K562 (cell line): ENCODE results near the gene FOXA3. TPM values are rescaled to one million over a fixed set of nuclear protein-coding genes. Genes with fewer than 3 reads are reported as not detected.

ENCODE experiments used
- BDP1 ChIP-seq: IDR thresholded peaks from 3 replicates; pipeline ENCODE4 v1.6.1; 2011; ENCODE audit not compliant: insufficient read length, insufficient read depth
- CAMTA2 ChIP-seq: fragments of 250-450 bp; sonication (Bioruptor Pico); conservative IDR thresholded peaks from 2 replicates; pipeline ENCODE4 v1.5.1; 2022
- CBFB ChIP-seq: sonication (generic); formaldehyde crosslinking; IDR thresholded peaks from 2 replicates; pipeline ENCODE4 v1.4.0; 2020; ENCODE audit warnings: mild to moderate bottlenecking, missing genetic modification reagents
- CBX3 ChIP-seq, 2 experiments: IDR thresholded peaks; 1 replicate in 1 of 2; 2 replicates in 1 of 2; pipeline ENCODE4 v1.6.1; 2012; ENCODE audit warnings: inconsistent platforms in 2 of 2, low read length in 2 of 2, borderline replicate concordance in 1 of 2, control low read depth in 1 of 2
- CCAR2 ChIP-seq: fragments of 200-400 bp; formaldehyde crosslinking; IDR thresholded peaks from 2 replicates; pipeline ENCODE4 v1.6.1; 2017; ENCODE audit warnings: mild to moderate bottlenecking, low read depth, low read length
- CHCHD3 ChIP-seq: fragments of 250-450 bp; sonication (Bioruptor Pico); IDR thresholded peaks from 2 replicates; pipeline ENCODE4 v2.1.2; 2022; ENCODE audit warnings: mild to moderate bottlenecking
- ELK1 ChIP-seq: sonication (generic); formaldehyde crosslinking; IDR thresholded peaks from 2 replicates; pipeline ENCODE4 v1.8.1; 2022; ENCODE audit warnings: missing genetic modification reagents
- FIP1L1 ChIP-seq: fragments of 200-400 bp; formaldehyde crosslinking; IDR thresholded peaks from 2 replicates; pipeline ENCODE4 v1.6.1; 2018; ENCODE audit warnings: mild to moderate bottlenecking, low read depth, low read length; ENCODE audit not compliant: poor library complexity, severe bottlenecking
- FOXP1 ChIP-seq: sonication (generic); formaldehyde crosslinking; IDR thresholded peaks from 2 replicates; pipeline ENCODE4 v1.8.0; 2022; ENCODE audit warnings: mild to moderate bottlenecking, missing genetic modification reagents
- FUS ChIP-seq: fragments of 200-400 bp; formaldehyde crosslinking; optimal IDR thresholded peaks from 2 replicates; pipeline ENCODE3; 2017; ENCODE audit warnings: low read depth, low read length
- MAZ ChIP-seq, 2 experiments: fragments of 450-650 bp in 1 of 2; sonication (generic) in 1 of 2; formaldehyde crosslinking; IDR thresholded peaks in 1 of 2; conservative IDR thresholded peaks in 1 of 2; 2 replicates each; pipeline versions ENCODE4 v1.4.0 to v1.5.0; 2020; ENCODE audit warnings: mild to moderate bottlenecking in 1 of 2, missing genetic modification reagents in 1 of 2
- NEUROD1 ChIP-seq: fragments of 150-350 bp; IDR thresholded peaks from 2 replicates; pipeline ENCODE4 v1.6.1; 2014; ENCODE audit warnings: borderline replicate concordance, low read length, low read depth; ENCODE audit not compliant: partially characterized antibody
- NR2F6 ChIP-seq: fragments of 450-650 bp; formaldehyde crosslinking; IDR thresholded peaks from 2 replicates; pipeline ENCODE4 v1.4.0; 2020; ENCODE audit warnings: mild to moderate bottlenecking
- NR3C1 ChIP-seq: sonication (generic); formaldehyde crosslinking; IDR thresholded peaks from 2 replicates; pipeline ENCODE4 v1.8.1; 2022; ENCODE audit warnings: missing genetic modification reagents
- PHF21A ChIP-seq: fragments of 450-650 bp; IDR thresholded peaks from 2 replicates; pipeline ENCODE4 v1.6.1; 2017; ENCODE audit warnings: low read depth, borderline replicate concordance
- RAD21 ChIP-seq, 2 experiments: fragments of 250-450 bp in 1 of 2; fragments of 450-650 bp in 1 of 2; sonication (Bioruptor Pico) in 1 of 2; formaldehyde crosslinking in 1 of 2; IDR thresholded peaks in 1 of 2; conservative IDR thresholded peaks in 1 of 2; 2 replicates each; pipeline versions ENCODE4 v1.4.0 to v1.8.0; 2020 to 2022; ENCODE audit warnings: mild to moderate bottlenecking in 2 of 2, moderate library complexity in 1 of 2
- SIN3A ChIP-seq, 2 experiments: fragments of 150-350 bp in 1 of 2; IDR thresholded peaks; 2 replicates each; pipeline ENCODE4 v1.6.1; 2011 to 2016; ENCODE audit warnings: borderline replicate concordance in 2 of 2, low read depth in 2 of 2, low read length in 2 of 2, mild to moderate bottlenecking in 2 of 2, moderate library complexity in 2 of 2; ENCODE audit not compliant: control insufficient read depth in 1 of 2
- SNIP1 ChIP-seq: fragments of 450-650 bp; IDR thresholded peaks from 2 replicates; pipeline ENCODE4 v1.7.1; 2017; ENCODE audit warnings: low read depth, mild to moderate bottlenecking
- SOX6 ChIP-seq: fragments of 450-650 bp; IDR thresholded peaks from 2 replicates; pipeline ENCODE4 v1.6.1; 2014; ENCODE audit warnings: mild to moderate bottlenecking
- TBP ChIP-seq: optimal IDR thresholded peaks from 2 replicates; pipeline ENCODE3; 2011; ENCODE audit warnings: low read depth, low read length, improper control_type of control experiment
- YY1 ChIP-seq, 3 experiments: IDR thresholded peaks; 2 replicates each; pipeline ENCODE4 v1.6.1; 2011; ENCODE audit warnings: low read length in 2 of 3, mild to moderate bottlenecking in 2 of 3, moderate library complexity in 2 of 3, borderline replicate concordance in 1 of 3, control low read depth in 1 of 3, low read depth in 1 of 3; ENCODE audit not compliant: insufficient read depth in 3 of 3, insufficient replicate concordance in 2 of 3, control insufficient read depth in 1 of 3, insufficient read length in 1 of 3; ENCODE audit errors: extremely low read depth in 1 of 3
- ZNF184 ChIP-seq: sonication (generic); formaldehyde crosslinking; IDR thresholded peaks from 2 replicates; pipeline ENCODE4 v1.5.0; 2020; ENCODE audit warnings: missing genetic modification reagents
- ZNF263 ChIP-seq: sonication (generic); formaldehyde crosslinking; IDR thresholded peaks from 2 replicates; pipeline ENCODE4 v1.8.0; 2022; ENCODE audit warnings: mild to moderate bottlenecking, missing genetic modification reagents, borderline replicate concordance
- ZNF395 ChIP-seq: fragments of 200-800 bp; sonication (Bioruptor generic); IDR thresholded peaks from 2 replicates; pipeline ENCODE4 v1.6.1; 2017; ENCODE audit warnings: missing genetic modification characterization, missing compliant biosample characterization
- polyA plus RNA-seq, 8 experiments: library from polyadenylated mRNA; depleted of rRNA in 4 of 8; stranded (reverse) in 5 of 8; unstranded in 3 of 8; fragments of >200 nt; fragmentation: Nextera tagmentation in 2 of 8; fragmentation: Illumina TruSeq in 1 of 8; extraction: Ambion mirVana in 2 of 8; extraction: Trizol in 1 of 8; gene quantifications; 2 replicates each; pipeline versions ENCODE4 v1.2.1 to v1.2.3, GENCODE V29; 2011 to 2014; ENCODE audit warnings: inconsistent platforms in 1 of 8, missing spikeins in 1 of 8
- total RNA-seq, 7 experiments: library from RNA; depleted of rRNA in 6 of 7; stranded (reverse); fragments of >200 nt in 6 of 7; fragmentation: Illumina TruSeq in 2 of 7; extraction: Trizol in 2 of 7; gene quantifications; 2 replicates each; pipeline versions ENCODE4 v1.2.1 to v1.2.3, GENCODE V29; 2011 to 2021; ENCODE audit warnings: low replicate concordance in 1 of 7

The FOXA3 gene
- total and polyA plus RNA-seq, 9 of the 15 experiments (the other 6 are each of a cell fraction or from before 2014, with no cell fraction given): 1.3 to 15.5 (median 4.7) TPM

- TF ChIP-seq SNIP1 (no peak), NEUROD1 (peak; percentile 34), MAZ (CRISPR knock-in tag; conservative IDR thresholded peaks at IDR 0.05 in 1 of 2, IDR thresholded peaks at IDR 0.05 in 1 of 2) (peak; percentile 77 to 89; a peak in 3 of 4 replicates), RAD21 (CRISPR knock-in tag; conservative IDR thresholded peaks at IDR 0.05 in 1 of 2, IDR thresholded peaks at IDR 0.05 in 1 of 2) (no peak), NR3C1 (CRISPR knock-in tag) (no peak), SOX6 (no peak), CBX3 (IDR thresholded peaks at IDR 0.05; ENCODE audit: borderline replicate concordance in 1 of 2, low read length in 2 of 2) (no peak), PHF21A (no peak), BDP1 (no peak), ZNF263 (CRISPR knock-in tag) (no peak), ZNF395 (CRISPR knock-in tag) (no peak), ELK1 (CRISPR knock-in tag) (no peak), CBFB (CRISPR knock-in tag) (no peak), CCAR2 (no peak), CHCHD3 (CRISPR knock-in tag) (no peak), NR2F6 (CRISPR knock-in tag) (no peak), TBP (peak; percentile 63), FUS (no peak), FOXP1 (peak; percentile 63; the same call in 1 of the 2 replicates), CAMTA2 (no peak), YY1 (IDR thresholded peaks at IDR 0.05; ENCODE audit: borderline replicate concordance in 1 of 3, control insufficient read depth in 1 of 3, extremely low read depth in 1 of 3, insufficient read depth in 3 of 3, insufficient read length in 1 of 3, insufficient replicate concordance in 2 of 3, low read depth in 1 of 3, low read length in 2 of 3) (peak in 1 of 3 experiments; percentile 19), SIN3A (IDR thresholded peaks at IDR 0.05; ENCODE audit: borderline replicate concordance in 2 of 2, control insufficient read depth in 1 of 2, low read depth in 2 of 2, low read length in 2 of 2) (no peak; a peak in 1 of 4 replicates), FIP1L1 (peak; percentile 56), ZNF184 (CRISPR knock-in tag) (no peak)
Measured at GRCh38 chr19:45902651-45903625, 38.8 kb downstream of the FOXA3 start (continued).
